WERI-Rb-1 (cell line): ENCODE data around the gene NIF3L1.

Experiments
- DNase-seq: peaks from one replicate; pipeline ENCODE4 v3.0.0-alpha.2; 2020
- H3K27ac ChIP-seq: fragments of 250-450 bp; sonication (Bioruptor Pico); 2 replicates; pipeline ENCODE4 v1.5.1; 2020; ENCODE audit warnings: mild to moderate bottlenecking, moderate library complexity
- H3K27me3 ChIP-seq: fragments of 250-450 bp; sonication (Bioruptor Pico); 2 replicates; pipeline ENCODE4 v1.5.1; 2021; ENCODE audit warnings: mild to moderate bottlenecking, low read depth, moderate library complexity; ENCODE audit not compliant: insufficient read depth, severe bottlenecking
- H3K36me3 ChIP-seq: fragments of 250-450 bp; sonication (Bioruptor Pico); 2 replicates; pipeline ENCODE4 v1.5.1; 2020; ENCODE audit warnings: mild to moderate bottlenecking, moderate library complexity
- H3K4me3 ChIP-seq: 2 replicates; pipeline ENCODE4 v1.5.1; 2011; ENCODE audit warnings: low read depth, mild to moderate bottlenecking, control low read depth, low read length
- H3K9me3 ChIP-seq: fragments of 250-450 bp; sonication (Bioruptor Pico); 2 replicates; pipeline ENCODE4 v1.5.1; 2021; ENCODE audit warnings: mild to moderate bottlenecking, moderate library complexity; ENCODE audit not compliant: severe bottlenecking
- TF ChIP-seq, protein P1 (sequence below): IDR thresholded peaks from 2 replicates; pipeline ENCODE4 v1.5.1; 2011; ENCODE audit warnings: low read depth, mild to moderate bottlenecking, control low read depth, inconsistent platforms, low read length

The NIF3L1 gene, protein sequence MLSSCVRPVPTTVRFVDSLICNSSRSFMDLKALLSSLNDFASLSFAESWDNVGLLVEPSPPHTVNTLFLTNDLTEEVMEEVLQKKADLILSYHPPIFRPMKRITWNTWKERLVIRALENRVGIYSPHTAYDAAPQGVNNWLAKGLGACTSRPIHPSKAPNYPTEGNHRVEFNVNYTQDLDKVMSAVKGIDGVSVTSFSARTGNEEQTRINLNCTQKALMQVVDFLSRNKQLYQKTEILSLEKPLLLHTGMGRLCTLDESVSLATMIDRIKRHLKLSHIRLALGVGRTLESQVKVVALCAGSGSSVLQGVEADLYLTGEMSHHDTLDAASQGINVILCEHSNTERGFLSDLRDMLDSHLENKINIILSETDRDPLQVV

DNA sequence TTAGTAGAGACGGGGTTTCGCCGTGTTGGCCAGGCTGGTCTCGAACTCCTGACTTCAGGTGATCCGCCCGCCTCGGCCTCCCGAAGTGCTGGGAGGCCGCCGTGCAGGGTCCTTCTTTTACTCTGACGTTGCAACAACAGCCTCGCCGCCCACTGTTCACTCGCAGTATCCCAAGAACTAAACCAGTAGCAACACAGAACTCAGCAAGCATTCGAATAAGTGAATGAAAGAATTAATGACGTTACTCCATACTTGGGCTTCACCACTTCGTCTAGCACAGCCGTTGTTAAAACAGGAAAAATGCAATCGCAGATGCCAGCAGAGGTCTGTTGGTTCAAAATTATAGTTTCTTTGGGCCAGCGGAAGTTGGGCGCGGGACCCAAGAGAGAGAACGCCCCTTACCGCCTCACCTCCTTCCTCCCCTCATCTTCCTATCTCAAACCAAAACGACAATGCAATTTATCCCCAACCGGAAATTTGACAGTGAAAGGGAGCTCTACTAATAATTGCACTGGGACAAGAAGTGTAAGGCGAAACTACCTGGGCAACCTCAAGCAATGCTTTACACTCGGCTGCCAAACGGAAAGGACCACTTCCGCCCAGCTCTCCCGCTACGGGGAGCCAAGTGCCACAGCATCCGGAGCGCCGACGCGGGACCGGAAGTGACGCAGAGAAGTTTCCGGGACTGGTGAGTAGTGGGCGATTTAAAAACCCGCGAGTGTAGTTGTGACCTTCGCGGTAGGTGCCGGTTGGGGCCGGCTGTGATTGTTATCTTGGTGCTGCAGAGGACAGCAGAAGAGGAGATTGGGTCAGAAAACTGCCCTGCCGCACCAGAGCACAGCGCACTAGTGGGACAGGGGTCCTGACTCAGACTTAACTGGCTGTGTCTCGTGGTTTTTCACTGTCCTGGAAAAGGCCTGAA lies at the start of gene NIF3L1, which contains the start of gene PPIL3:
NIF3L1 (plus strand) TSS at position 668 of the 922 bp plus-strand sequence. CDS start 2,573 bp downstream, outside the sequence.
PPIL3 (minus strand) TSS at position 374 of the 922 bp plus-strand sequence. CDS start 1,462 bp downstream, outside the sequence.
- peak; percentile 97 for DNase-seq
- no peaks in the 10 kb centered on the region for H3K9me3 ChIP-seq
- TF ChIP-seq, protein P1, sequence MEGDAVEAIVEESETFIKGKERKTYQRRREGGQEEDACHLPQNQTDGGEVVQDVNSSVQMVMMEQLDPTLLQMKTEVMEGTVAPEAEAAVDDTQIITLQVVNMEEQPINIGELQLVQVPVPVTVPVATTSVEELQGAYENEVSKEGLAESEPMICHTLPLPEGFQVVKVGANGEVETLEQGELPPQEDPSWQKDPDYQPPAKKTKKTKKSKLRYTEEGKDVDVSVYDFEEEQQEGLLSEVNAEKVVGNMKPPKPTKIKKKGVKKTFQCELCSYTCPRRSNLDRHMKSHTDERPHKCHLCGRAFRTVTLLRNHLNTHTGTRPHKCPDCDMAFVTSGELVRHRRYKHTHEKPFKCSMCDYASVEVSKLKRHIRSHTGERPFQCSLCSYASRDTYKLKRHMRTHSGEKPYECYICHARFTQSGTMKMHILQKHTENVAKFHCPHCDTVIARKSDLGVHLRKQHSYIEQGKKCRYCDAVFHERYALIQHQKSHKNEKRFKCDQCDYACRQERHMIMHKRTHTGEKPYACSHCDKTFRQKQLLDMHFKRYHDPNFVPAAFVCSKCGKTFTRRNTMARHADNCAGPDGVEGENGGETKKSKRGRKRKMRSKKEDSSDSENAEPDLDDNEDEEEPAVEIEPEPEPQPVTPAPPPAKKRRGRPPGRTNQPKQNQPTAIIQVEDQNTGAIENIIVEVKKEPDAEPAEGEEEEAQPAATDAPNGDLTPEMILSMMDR: no peak
- H3K4me3 ChIP-seq: peak within 1 kb of the TSS; percentile 99
- H3K27ac ChIP-seq: peak within 1 kb of the TSS; percentile 91
- H3K27me3 ChIP-seq: no peaks in the 10 kb centered on the region
- H3K36me3 ChIP-seq: peaks cover 29% of the 10 kb centered on the region

DNA sequence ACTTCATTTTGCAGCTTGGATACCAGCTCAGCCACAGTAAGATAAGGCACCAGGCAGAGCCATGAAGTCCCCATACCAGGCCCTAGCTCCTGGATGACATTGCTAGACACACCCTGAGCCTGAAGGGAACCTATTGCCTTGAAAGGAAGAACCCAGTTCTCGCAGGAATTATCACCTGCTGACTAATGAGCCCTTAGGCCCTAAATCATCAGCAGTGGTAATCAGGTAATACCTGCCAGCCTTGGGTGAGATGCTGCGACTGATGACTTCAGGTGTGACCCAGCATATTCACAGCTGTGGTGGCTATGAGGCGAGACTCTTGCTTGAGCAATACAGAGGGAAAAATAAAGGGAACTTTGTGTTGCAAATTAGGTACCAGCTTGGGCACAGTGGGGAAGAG lies 49.7 kb upstream of the NIF3L1 start:
- DNase-seq: no peak
- H3K36me3 ChIP-seq: no peaks in the 10 kb centered on the region
- no peaks in the 10 kb centered on the region for H3K27me3 ChIP-seq
- H3K27ac ChIP-seq: no peak overlapping the region
- H3K4me3 ChIP-seq: no peak overlapping the region
- H3K9me3 ChIP-seq: peaks cover 5% of the 10 kb centered on the region
- TF ChIP-seq, protein P1: no peak

DNA sequence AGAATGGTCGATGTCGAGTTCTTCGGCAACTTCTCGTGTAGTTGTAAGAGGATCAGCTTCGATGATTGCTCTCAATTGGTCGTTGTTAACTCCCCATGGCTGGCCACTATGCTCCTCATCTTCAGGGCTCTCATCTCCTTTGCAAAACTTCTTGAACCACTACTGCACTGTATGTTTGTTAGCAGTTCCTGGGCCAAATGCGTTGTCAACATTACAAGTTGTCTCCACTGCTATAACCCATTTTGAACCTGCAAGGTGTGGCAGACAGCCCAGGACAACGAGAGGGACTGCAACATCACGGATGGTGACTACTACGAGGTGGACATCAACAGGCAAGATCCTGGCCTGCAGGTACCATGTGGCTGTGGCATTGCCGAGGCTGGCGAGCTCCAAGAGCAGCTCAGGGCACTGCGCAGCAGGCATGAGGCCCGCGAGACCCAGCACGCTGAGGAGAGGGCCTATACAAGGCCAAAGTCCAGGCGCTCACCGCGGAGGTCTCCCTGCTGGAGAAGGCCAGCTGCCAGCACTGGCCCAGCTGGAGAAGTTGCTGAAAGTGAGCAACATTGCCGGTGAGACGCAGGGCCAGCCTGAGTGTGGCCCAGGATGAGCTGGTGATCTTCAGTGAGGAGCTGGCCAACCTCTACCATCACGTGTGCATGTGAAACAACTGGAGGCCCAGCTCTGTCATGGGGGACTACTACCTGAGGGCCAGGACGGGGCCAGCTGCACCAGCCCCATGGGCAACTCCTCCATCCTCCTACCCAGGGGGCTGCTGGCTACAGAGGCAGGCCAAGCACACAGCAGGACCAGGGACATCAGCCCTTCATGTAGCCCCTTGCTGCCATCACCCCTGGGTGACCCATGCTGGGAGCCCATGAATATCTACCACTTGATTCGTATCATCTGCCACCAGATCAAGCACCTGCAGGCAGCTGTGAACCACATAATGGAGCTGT lies 44.9 kb upstream of the NIF3L1 start:
- no peak overlapping the region for H3K27ac ChIP-seq
- TF ChIP-seq, protein P1: no peak
- DNase-seq: no peak
- no peak overlapping the region for H3K4me3 ChIP-seq
- H3K27me3 ChIP-seq: no peaks in the 10 kb centered on the region
- H3K9me3 ChIP-seq: no peaks in the 10 kb centered on the region
- no peaks in the 10 kb centered on the region for H3K36me3 ChIP-seq

DNA sequence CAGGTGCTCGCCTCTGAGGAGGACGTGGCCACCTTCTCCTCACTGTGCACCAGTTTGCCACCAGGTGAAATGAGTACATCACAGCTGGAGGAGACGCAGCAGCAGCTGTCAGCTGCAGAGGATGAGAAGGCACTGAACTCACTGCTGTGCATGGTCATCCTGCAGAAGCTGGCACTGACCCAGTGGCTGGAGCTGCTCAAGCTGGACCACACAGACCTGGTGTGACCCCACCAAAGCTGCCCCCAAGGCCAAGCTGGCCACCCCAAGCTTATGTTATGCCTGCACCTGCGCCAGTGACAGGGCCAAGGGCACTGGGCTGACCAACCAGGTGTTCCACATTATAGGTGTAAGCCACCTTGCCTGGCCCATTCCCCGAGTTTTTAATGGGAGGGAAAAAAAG lies 44.0 kb upstream of the NIF3L1 start:
- Histone ChIP-seq H3K27ac (no peak overlapping the region), H3K4me3 (no peak overlapping the region), H3K27me3 (no peaks in the 10 kb centered on the region), H3K9me3 (no peaks in the 10 kb centered on the region), H3K36me3 (no peaks in the 10 kb centered on the region)
- DNase-seq: no peak
- TF ChIP-seq, protein P1: no peak

DNA sequence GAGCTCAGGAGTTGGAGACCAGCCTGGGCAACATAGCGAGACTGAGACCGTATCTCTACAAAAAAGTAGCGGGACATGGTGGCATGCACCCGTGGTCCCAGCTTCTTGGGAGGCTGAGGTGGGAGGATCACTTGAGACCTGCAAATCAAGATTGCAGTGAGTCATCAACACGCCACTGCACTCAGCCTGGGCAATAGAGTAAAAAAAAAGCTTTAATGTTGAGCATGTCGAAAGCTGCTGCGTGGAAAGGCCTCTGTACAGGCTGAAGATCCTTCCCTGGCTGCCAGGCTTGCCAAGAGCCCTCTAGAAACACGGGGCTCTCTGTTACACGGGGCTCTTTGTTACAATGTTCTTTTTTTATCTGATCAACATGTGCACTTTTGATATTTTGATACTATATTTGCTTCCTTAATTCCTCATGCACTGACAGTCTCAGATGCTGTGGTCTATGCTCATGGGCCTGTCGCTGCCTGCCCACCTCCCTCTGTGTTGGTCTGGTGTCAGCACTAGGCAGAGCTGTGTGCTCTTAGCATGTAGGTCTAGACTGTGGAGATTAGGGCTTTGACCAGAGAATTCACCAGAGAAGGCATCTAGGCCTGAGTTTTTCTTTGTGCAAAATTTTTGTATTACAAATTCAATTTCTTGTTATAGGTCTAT lies 43.4 kb upstream of the NIF3L1 start:
- H3K36me3 ChIP-seq: peaks cover under 1% of the 10 kb centered on the region
- no peaks in the 10 kb centered on the region for H3K27me3 ChIP-seq
- DNase-seq: no peak
- no peak overlapping the region for H3K27ac ChIP-seq
- TF ChIP-seq, protein P1: no peak
- H3K9me3 ChIP-seq: no peaks in the 10 kb centered on the region
- H3K4me3 ChIP-seq: no peak overlapping the region
